IPS-18c (cell line): ENCODE data around the gene ADAT1.

Experiments used
- H3K4me3 ChIP-seq: 2 replicates; pipeline ENCODE4 v1.7.0; 2013; ENCODE audit warnings: low read depth, mild to moderate bottlenecking, low read length, moderate library complexity; ENCODE audit not compliant: insufficient read depth
- H3K9me3 ChIP-seq: one replicate; pipeline ENCODE4 v1.6.1; 2013; ENCODE audit warnings: mild to moderate bottlenecking, low read length, moderate library complexity; ENCODE audit not compliant: control insufficient read depth, insufficient read depth

Gene ADAT1

GRCh38 chr16:75559564-75560372 is 63.3 kb downstream of the ADAT1 start:
- Histone ChIP-seq H3K4me3 (no peak overlapping the region), H3K9me3 (no peaks in the 10 kb centered on the region)

- no peaks in the 10 kb centered on the region for H3K9me3 ChIP-seq
- H3K4me3 ChIP-seq, result no peak overlapping the region
Observed at GRCh38 chr16:75558846-75559401, 64.2 kb downstream of the ADAT1 start.

GRCh38 chr16:75556431-75556950 is 66.6 kb downstream of the ADAT1 start:
- Histone ChIP-seq H3K4me3 (peak overlapping the region; percentile 80; the same call in 1 of the 2 replicates), H3K9me3 (no peaks in the 10 kb centered on the region)

GRCh38 chr16:75555707-75556430 is 67.2 kb downstream of the ADAT1 start, which contains the start of gene TMEM231:
Gene TMEM231, minus strand, starts transcription at chr16:75556252. Its CDS starts 43 bp downstream, at chr16:75556209.
- no peaks in the 10 kb centered on the region for H3K9me3 ChIP-seq
- H3K4me3 ChIP-seq, result peak within 1 kb of the TSS; percentile 80

- Histone ChIP-seq H3K4me3 (peak overlapping the region; percentile 80), H3K9me3 (no peaks in the 10 kb centered on the region)
Observed at GRCh38 chr16:75555213-75555706, 67.8 kb downstream of the ADAT1 start.

GRCh38 chr16:75552951-75553350 is 70.1 kb downstream of the ADAT1 start:
- Histone ChIP-seq H3K9me3 (no peaks in the 10 kb centered on the region), H3K4me3 (no peak overlapping the region)

- H3K9me3 ChIP-seq, result no peaks in the 10 kb centered on the region
- no peak overlapping the region for H3K4me3 ChIP-seq
Observed at GRCh38 chr16:75550211-75550662, 72.8 kb downstream of the ADAT1 start.
